K562 (cell line): ENCODE results near the gene SUMF1. TPM values are rescaled to one million over a fixed set of nuclear protein-coding genes. Genes with fewer than 3 reads are reported as not detected.

Source experiments
- DPF2 ChIP-seq: fragments of 450-650 bp; IDR thresholded peaks from 2 replicates; pipeline ENCODE4 v1.6.1; 2016
- E2F3 ChIP-seq: fragments of 250-450 bp; sonication (Bioruptor Pico); IDR thresholded peaks from 2 replicates; pipeline ENCODE4 v1.4.0; 2020; ENCODE audit warnings: mild to moderate bottlenecking
- JUND ChIP-seq, 2 experiments: IDR thresholded peaks; 2 replicates in 1 of 2; 3 replicates in 1 of 2; pipeline ENCODE4 v1.6.1; 2011; ENCODE audit warnings: borderline replicate concordance in 2 of 2, low read depth in 2 of 2, low read length in 2 of 2, improper control_type of control experiment in 1 of 2, missing biosample characterization in 1 of 2, missing genetic modification characterization in 1 of 2, missing genetic modification reagents in 1 of 2
- KDM2B ChIP-seq: fragments of 250-450 bp; sonication (Bioruptor Pico); IDR thresholded peaks from 2 replicates; pipeline ENCODE4 v1.8.0; 2021; ENCODE audit warnings: mild to moderate bottlenecking, moderate library complexity
- KLF16 ChIP-seq: IDR thresholded peaks from 2 replicates; pipeline ENCODE4 v1.6.1; 2016; ENCODE audit warnings: antibody characterized with exemption
- NCOA4 ChIP-seq: fragments of 450-650 bp; IDR thresholded peaks from 2 replicates; pipeline ENCODE4 v1.6.1; 2018; ENCODE audit warnings: mild to moderate bottlenecking; ENCODE audit not compliant: partially characterized antibody
- POLR2B ChIP-seq: fragments of 450-650 bp; IDR thresholded peaks from 2 replicates; pipeline ENCODE4 v1.6.1; 2018; ENCODE audit warnings: low read depth; ENCODE audit not compliant: partially characterized antibody
- RAD51 ChIP-seq: fragments of 450-650 bp; IDR thresholded peaks from 2 replicates; pipeline ENCODE4 v1.7.1; 2016; ENCODE audit warnings: low read depth, mild to moderate bottlenecking, borderline replicate concordance
- RCOR1 ChIP-seq, 2 experiments: IDR thresholded peaks; 2 replicates each; pipeline ENCODE4 v1.6.1; 2012; ENCODE audit warnings: low read depth in 2 of 2, low read length in 2 of 2, borderline replicate concordance in 1 of 2, improper control_type of control experiment in 1 of 2
- SOX6 ChIP-seq: fragments of 450-650 bp; IDR thresholded peaks from 2 replicates; pipeline ENCODE4 v1.6.1; 2014; ENCODE audit warnings: mild to moderate bottlenecking
- polyA plus RNA-seq, 8 experiments: library from polyadenylated mRNA; depleted of rRNA in 4 of 8; stranded (reverse) in 5 of 8; unstranded in 3 of 8; fragments of >200 nt; fragmentation: Nextera tagmentation in 2 of 8; fragmentation: Illumina TruSeq in 1 of 8; extraction: Ambion mirVana in 2 of 8; extraction: Trizol in 1 of 8; gene quantifications; 2 replicates each; pipeline versions ENCODE4 v1.2.1 to v1.2.3, GENCODE V29; 2011 to 2014; ENCODE audit warnings: inconsistent platforms in 1 of 8, missing spikeins in 1 of 8
- total RNA-seq, 7 experiments: library from RNA; depleted of rRNA in 6 of 7; stranded (reverse); fragments of >200 nt in 6 of 7; fragmentation: Illumina TruSeq in 2 of 7; extraction: Trizol in 2 of 7; gene quantifications; 2 replicates each; pipeline versions ENCODE4 v1.2.1 to v1.2.3, GENCODE V29; 2011 to 2021; ENCODE audit warnings: low replicate concordance in 1 of 7
- TF ChIP-seq, protein P1 (sequence below), 2 experiments: IDR thresholded peaks; 2 replicates each; pipeline ENCODE4 v1.6.1; 2011; ENCODE audit warnings: borderline replicate concordance in 1 of 2, control low read depth in 1 of 2, low read depth in 1 of 2, low read length in 1 of 2, mild to moderate bottlenecking in 1 of 2, mixed read lengths in 1 of 2, moderate library complexity in 1 of 2; ENCODE audit not compliant: insufficient read depth in 1 of 2, insufficient read length in 1 of 2, poor library complexity in 1 of 2, severe bottlenecking in 1 of 2; ENCODE audit errors: extremely low read depth in 1 of 2
- TF ChIP-seq, protein P2 (sequence below): sonication (generic); formaldehyde crosslinking; IDR thresholded peaks from 2 replicates; pipeline ENCODE4 v1.8.0; 2022; ENCODE audit warnings: mild to moderate bottlenecking, missing genetic modification reagents
- TF ChIP-seq, protein P3 (sequence below), 2 experiments: IDR thresholded peaks; 2 replicates each; pipeline ENCODE4 v1.6.1; 2012; ENCODE audit warnings: improper control_type of control experiment in 2 of 2, low read depth in 2 of 2, low read length in 2 of 2, borderline replicate concordance in 1 of 2

SUMF1 gene
- total and polyA plus RNA-seq, 9 of the 15 experiments (the other 6 are each of a cell fraction or from before 2014, with no cell fraction given) = 1.3 to 7.4 (median 4.2) TPM

DNA sequence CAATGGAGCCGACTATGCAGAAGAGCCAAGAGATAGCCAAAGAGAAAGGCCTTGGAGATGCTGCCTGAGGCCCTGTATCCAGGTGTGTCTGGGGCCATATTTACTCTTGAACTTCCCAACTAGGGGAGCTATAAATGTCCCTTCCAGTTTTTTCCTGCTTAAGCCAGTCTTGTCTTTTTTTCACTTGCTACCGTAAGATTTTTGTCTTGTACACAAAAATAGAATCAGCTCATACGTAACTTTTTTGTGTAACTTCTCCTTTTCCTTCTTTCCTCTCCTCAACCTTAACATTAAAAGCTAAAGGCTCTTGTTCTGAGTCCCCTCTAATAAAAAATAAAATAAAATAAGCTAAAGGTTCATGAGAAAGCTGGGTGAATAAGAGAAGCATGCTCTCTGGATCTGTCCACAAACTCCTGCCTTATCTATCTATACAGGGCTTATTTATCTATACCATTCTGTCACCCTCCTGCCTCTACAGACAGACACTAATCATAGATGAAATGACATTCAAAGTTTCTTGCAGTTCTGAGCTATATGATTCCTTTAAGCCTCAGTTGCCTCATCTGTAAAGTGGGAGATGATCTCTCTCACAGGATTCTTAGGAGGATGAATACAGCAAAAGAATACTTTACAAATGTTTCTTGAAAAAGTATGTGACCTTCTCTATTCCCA, 4.6 kb downstream of the SUMF1 start (continued):
- TF ChIP-seq, protein P1, sequence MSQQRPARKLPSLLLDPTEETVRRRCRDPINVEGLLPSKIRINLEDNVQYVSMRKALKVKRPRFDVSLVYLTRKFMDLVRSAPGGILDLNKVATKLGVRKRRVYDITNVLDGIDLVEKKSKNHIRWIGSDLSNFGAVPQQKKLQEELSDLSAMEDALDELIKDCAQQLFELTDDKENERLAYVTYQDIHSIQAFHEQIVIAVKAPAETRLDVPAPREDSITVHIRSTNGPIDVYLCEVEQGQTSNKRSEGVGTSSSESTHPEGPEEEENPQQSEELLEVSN (IDR thresholded peaks at IDR 0.05; ENCODE audit: borderline replicate concordance in 1 of 2, extremely low read depth in 1 of 2, insufficient read depth in 1 of 2, insufficient read length in 1 of 2, low read depth in 1 of 2, low read length in 1 of 2, poor library complexity in 1 of 2, severe bottlenecking in 1 of 2) = no peak
- TF ChIP-seq E2F3 (CRISPR knock-in tag) (no peak), NCOA4 (no peak), KDM2B (CRISPR knock-in tag) (no peak), RAD51 (no peak), POLR2B (no peak), DPF2 (peak; percentile 73; the same call in 1 of the 2 replicates), KLF16 (0 out of 2 replicates have a peak, but pooled peaks have one; percentile 30), SOX6 (peak; percentile 16; the same call in 1 of the 2 replicates), RCOR1 (IDR thresholded peaks at IDR 0.05; ENCODE audit: borderline replicate concordance in 1 of 2, low read depth in 2 of 2, low read length in 2 of 2) (peak in 1 of 2 experiments; percentile 62; a peak in 1 of 4 replicates), JUND (IDR thresholded peaks at IDR 0.05; ENCODE audit: borderline replicate concordance, low read depth, low read length) (no peak; the same call in 1 of the 2 replicates), JUND (tag; IDR thresholded peaks at IDR 0.05; ENCODE audit: borderline replicate concordance, low read depth, low read length) (no peak)
- TF ChIP-seq, protein P2, sequence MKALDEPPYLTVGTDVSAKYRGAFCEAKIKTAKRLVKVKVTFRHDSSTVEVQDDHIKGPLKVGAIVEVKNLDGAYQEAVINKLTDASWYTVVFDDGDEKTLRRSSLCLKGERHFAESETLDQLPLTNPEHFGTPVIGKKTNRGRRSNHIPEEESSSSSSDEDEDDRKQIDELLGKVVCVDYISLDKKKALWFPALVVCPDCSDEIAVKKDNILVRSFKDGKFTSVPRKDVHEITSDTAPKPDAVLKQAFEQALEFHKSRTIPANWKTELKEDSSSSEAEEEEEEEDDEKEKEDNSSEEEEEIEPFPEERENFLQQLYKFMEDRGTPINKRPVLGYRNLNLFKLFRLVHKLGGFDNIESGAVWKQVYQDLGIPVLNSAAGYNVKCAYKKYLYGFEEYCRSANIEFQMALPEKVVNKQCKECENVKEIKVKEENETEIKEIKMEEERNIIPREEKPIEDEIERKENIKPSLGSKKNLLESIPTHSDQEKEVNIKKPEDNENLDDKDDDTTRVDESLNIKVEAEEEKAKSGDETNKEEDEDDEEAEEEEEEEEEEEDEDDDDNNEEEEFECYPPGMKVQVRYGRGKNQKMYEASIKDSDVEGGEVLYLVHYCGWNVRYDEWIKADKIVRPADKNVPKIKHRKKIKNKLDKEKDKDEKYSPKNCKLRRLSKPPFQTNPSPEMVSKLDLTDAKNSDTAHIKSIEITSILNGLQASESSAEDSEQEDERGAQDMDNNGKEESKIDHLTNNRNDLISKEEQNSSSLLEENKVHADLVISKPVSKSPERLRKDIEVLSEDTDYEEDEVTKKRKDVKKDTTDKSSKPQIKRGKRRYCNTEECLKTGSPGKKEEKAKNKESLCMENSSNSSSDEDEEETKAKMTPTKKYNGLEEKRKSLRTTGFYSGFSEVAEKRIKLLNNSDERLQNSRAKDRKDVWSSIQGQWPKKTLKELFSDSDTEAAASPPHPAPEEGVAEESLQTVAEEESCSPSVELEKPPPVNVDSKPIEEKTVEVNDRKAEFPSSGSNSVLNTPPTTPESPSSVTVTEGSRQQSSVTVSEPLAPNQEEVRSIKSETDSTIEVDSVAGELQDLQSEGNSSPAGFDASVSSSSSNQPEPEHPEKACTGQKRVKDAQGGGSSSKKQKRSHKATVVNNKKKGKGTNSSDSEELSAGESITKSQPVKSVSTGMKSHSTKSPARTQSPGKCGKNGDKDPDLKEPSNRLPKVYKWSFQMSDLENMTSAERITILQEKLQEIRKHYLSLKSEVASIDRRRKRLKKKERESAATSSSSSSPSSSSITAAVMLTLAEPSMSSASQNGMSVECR (CRISPR knock-in tag) = no peak
- TF ChIP-seq, protein P3, sequence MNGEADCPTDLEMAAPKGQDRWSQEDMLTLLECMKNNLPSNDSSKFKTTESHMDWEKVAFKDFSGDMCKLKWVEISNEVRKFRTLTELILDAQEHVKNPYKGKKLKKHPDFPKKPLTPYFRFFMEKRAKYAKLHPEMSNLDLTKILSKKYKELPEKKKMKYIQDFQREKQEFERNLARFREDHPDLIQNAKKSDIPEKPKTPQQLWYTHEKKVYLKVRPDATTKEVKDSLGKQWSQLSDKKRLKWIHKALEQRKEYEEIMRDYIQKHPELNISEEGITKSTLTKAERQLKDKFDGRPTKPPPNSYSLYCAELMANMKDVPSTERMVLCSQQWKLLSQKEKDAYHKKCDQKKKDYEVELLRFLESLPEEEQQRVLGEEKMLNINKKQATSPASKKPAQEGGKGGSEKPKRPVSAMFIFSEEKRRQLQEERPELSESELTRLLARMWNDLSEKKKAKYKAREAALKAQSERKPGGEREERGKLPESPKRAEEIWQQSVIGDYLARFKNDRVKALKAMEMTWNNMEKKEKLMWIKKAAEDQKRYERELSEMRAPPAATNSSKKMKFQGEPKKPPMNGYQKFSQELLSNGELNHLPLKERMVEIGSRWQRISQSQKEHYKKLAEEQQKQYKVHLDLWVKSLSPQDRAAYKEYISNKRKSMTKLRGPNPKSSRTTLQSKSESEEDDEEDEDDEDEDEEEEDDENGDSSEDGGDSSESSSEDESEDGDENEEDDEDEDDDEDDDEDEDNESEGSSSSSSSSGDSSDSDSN (IDR thresholded peaks at IDR 0.05; ENCODE audit: borderline replicate concordance in 1 of 2, low read depth in 2 of 2, low read length in 2 of 2) = no peak
